SKM-1 (cell line): ENCODE results near the gene TRMT13.
"Not testable (repeated sequence)": the region's sequence is repeated elsewhere in the genome, so short reads cannot be mapped to it uniquely, and the experiment has no call there.

Experiments
- DNase-seq: peaks from one replicate; lab custom pipeline; 2025; ENCODE audit not compliant: unreplicated experiment; lab: John Stamatoyannopoulos, UW

TRMT13 gene

GRCh38 chr1:100152271-100152670, 19.3 kb downstream of the TRMT13 start:
- DNase-seq = peak; percentile 6

- no peak for DNase-seq
These were observed 29.9 kb downstream of the TRMT13 start for GRCh38 chr1:100162881-100163280.

- no peak for DNase-seq
These were observed 31.3 kb downstream of the TRMT13 start for GRCh38 chr1:100164216-100164615.

GRCh38 chr1:100164702-100165101, 31.7 kb downstream of the TRMT13 start:
- no peak for DNase-seq

- DNase-seq = no peak
These were observed 35.1 kb downstream of the TRMT13 start for GRCh38 chr1:100168051-100168450.

GRCh38 chr1:100177295-100178041, 44.5 kb downstream of the TRMT13 start:
- no peak for DNase-seq

GRCh38 chr1:100178091-100178490, 45.1 kb downstream of the TRMT13 start, which contains the start of gene LRRC39:
Gene LRRC39, minus strand, starts transcription at chr1:100178256. Its CDS starts 9,740 bp downstream, at chr1:100168516.
- no peak for DNase-seq

- DNase-seq = no peak
These were observed 50.4 kb downstream of the TRMT13 start for GRCh38 chr1:100183370-100183769.

- peak; percentile 56 for DNase-seq
These were observed 51.6 kb downstream of the TRMT13 start for GRCh38 chr1:100184536-100184935.

- DNase-seq = peak; percentile 29
These were observed 54.9 kb downstream of the TRMT13 start for GRCh38 chr1:100187912-100188311.

GRCh38 chr1:100188617-100189016, 55.7 kb downstream of the TRMT13 start:
- DNase-seq = no peak

GRCh38 chr1:100198596-100198995, 65.6 kb downstream of the TRMT13 start:
- DNase-seq = no peak

- DNase-seq = not testable (repeated sequence)
These were observed 67.1 kb downstream of the TRMT13 start for GRCh38 chr1:100200060-100200459.
